Testis (tissue), 3 donors: ENCODE results near the gene ACO2. TPM values are rescaled to one million over a fixed set of nuclear protein-coding genes. Genes with fewer than 3 reads are reported as not detected.

Source experiments
- DNase-seq: peaks from one replicate; pipeline ENCODE4 v3.0.0-alpha.2; 2019
- H3K27ac ChIP-seq, 2 donors: fragments of 200-600 bp; sonication (generic); one replicate each; pipeline ENCODE4 v1.5.1; 2019
- H3K27me3 ChIP-seq: fragments of 200-600 bp; sonication (generic); one replicate; pipeline ENCODE4 v1.5.1; 2019
- H3K36me3 ChIP-seq: fragments of 200-600 bp; sonication (generic); one replicate; pipeline ENCODE4 v1.5.1; 2017; ENCODE audit warnings: low read depth; ENCODE audit errors: missing control alignments
- H3K4me1 ChIP-seq: fragments of 200-600 bp; sonication (generic); one replicate; pipeline ENCODE4 v1.5.1; 2019
- H3K4me3 ChIP-seq, 2 donors: fragments of 200-600 bp; sonication (generic); one replicate each; pipeline ENCODE4 v1.5.1; 2017 to 2019
- H3K9me3 ChIP-seq: fragments of 200-600 bp; sonication (generic); one replicate; pipeline ENCODE4 v1.5.1; 2017
- POLR2A ChIP-seq: fragments of 450-650 bp; IDR thresholded peaks from one replicate; pipeline ENCODE4 v1.6.1; 2017; ENCODE audit warnings: antibody characterized with exemption, mild to moderate bottlenecking, moderate library complexity
- WGBS, 2 donors: methylation state at CpG; one replicate each; pipeline ENCODE4 v1.1.5; 2018; 5-methylcytosine and 5-hydroxymethylcytosine counted together
- intact Hi-C: fragments of 100-400 bp; cut with DNase I; formaldehyde crosslinking; loops from one replicate; pipeline ENCODE4 v1.15.1; 2023; ENCODE audit warnings: low total_unique reads
- polyA plus RNA-seq: library from polyadenylated mRNA; stranded (reverse); fragments of 350-450 nt; fragmentation: Illumina TruSeq; extraction: RNeasy Lipid Tissue Mini Kit (QIAGEN cat#74804); gene quantifications from one replicate; pipeline ENCODE4 v1.2.3, GENCODE V29; 2014; ENCODE audit warnings: low read depth, low replicate concordance; ENCODE audit not compliant: insufficient read depth
- total RNA-seq, 2 donors: library from RNA; depleted of rRNA; stranded (reverse); fragments of >200 nt; gene quantifications; one replicate each; pipeline ENCODE4 v1.2.3, GENCODE V29; 2016
- TF ChIP-seq, protein P1 (sequence below), 3 experiments: fragments of 450-650 bp in 2 of 3; fragments of 200-600 bp in 1 of 3; sonication (generic) in 1 of 3; IDR thresholded peaks; one replicate each; pipeline ENCODE4 v1.5.1; 2016 to 2019; ENCODE audit warnings: antibody characterized with exemption in 3 of 3, mild to moderate bottlenecking in 2 of 3, moderate library complexity in 1 of 3

Gene ACO2
- total and polyA plus RNA-seq, 3 donors from 2014 or later = 113 to 178 (median 133) TPM

GRCh38 chr22:41540365-41540764, 71.4 kb downstream of the ACO2 start:
- DNase-seq = no peak
- H3K9me3 ChIP-seq = no peaks in the 10 kb centered on the region
- H3K27ac ChIP-seq = no peak overlapping the region
- H3K27me3 ChIP-seq = no peaks in the 10 kb centered on the region
- no peaks in the 10 kb centered on the region for H3K36me3 ChIP-seq
- no peak for TF ChIP-seq POLR2A
- TF ChIP-seq, protein P1, sequence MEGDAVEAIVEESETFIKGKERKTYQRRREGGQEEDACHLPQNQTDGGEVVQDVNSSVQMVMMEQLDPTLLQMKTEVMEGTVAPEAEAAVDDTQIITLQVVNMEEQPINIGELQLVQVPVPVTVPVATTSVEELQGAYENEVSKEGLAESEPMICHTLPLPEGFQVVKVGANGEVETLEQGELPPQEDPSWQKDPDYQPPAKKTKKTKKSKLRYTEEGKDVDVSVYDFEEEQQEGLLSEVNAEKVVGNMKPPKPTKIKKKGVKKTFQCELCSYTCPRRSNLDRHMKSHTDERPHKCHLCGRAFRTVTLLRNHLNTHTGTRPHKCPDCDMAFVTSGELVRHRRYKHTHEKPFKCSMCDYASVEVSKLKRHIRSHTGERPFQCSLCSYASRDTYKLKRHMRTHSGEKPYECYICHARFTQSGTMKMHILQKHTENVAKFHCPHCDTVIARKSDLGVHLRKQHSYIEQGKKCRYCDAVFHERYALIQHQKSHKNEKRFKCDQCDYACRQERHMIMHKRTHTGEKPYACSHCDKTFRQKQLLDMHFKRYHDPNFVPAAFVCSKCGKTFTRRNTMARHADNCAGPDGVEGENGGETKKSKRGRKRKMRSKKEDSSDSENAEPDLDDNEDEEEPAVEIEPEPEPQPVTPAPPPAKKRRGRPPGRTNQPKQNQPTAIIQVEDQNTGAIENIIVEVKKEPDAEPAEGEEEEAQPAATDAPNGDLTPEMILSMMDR (IDR thresholded peaks at IDR 0.05) = no peak
- peaks cover 26% of the 10 kb centered on the region for H3K4me1 ChIP-seq
- 89 to 94% methylated on average over 7 of the region's 7 CpGs for WGBS, 2 donors
- H3K4me3 ChIP-seq = no peak overlapping the region
- intact Hi-C loops = no loop called here

- DNase-seq = no peak
- no peak overlapping the region for H3K27ac ChIP-seq
- peaks cover 26% of the 10 kb centered on the region for H3K4me1 ChIP-seq
- TF ChIP-seq, protein P1 (IDR thresholded peaks at IDR 0.05) = no peak
- TF ChIP-seq POLR2A = no peak
- no peaks in the 10 kb centered on the region for H3K27me3 ChIP-seq
- intact Hi-C loops = no loop called here
- no peaks in the 10 kb centered on the region for H3K36me3 ChIP-seq
- no peak overlapping the region for H3K4me3 ChIP-seq
- no peaks in the 10 kb centered on the region for H3K9me3 ChIP-seq
- WGBS, 2 donors = 61 to 66% methylated on average over 3 of the region's 3 CpGs
These were observed 72.6 kb downstream of the ACO2 start for GRCh38 chr22:41541484-41541883.

DNA sequence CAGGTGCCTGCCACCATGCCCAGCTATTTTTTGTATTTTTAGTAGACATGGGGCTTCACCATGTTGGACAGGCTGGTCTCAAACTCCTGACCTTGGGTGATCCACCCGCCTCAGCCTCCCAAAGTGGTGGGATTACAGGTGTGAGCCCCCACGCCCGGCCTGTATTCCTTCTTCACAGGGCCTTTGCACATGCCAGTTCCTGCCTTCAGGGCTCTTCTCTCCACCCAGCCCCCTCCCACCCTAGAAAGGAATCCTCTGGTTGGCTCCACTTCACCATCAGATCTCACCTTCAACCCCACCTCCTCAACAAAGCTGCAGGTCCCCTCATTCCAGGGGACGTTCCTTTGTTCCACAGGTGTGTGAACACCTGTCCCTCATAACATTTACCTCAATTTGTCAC, 73.3 kb downstream of the ACO2 start:
- 84 to 87% methylated on average over 4 of the region's 4 CpGs for WGBS, 2 donors
- DNase-seq = no peak
- H3K36me3 ChIP-seq = no peaks in the 10 kb centered on the region
- H3K27ac ChIP-seq = no peak overlapping the region
- H3K4me3 ChIP-seq = no peak overlapping the region
- intact Hi-C loops = no loop called here
- H3K27me3 ChIP-seq = no peaks in the 10 kb centered on the region
- peaks cover 26% of the 10 kb centered on the region for H3K4me1 ChIP-seq
- no peaks in the 10 kb centered on the region for H3K9me3 ChIP-seq
- TF ChIP-seq, protein P1 (IDR thresholded peaks at IDR 0.05) = no peak
- no peak for TF ChIP-seq POLR2A

GRCh38 chr22:41543854-41544670, 75.1 kb downstream of the ACO2 start, which contains the start of gene POLR3H:
Gene POLR3H (minus strand): TSS chr22:41544470. CDS start chr22:41544101, 369 bp downstream.
- Histone ChIP-seq H3K36me3 (no peaks in the 10 kb centered on the region), H3K4me1 (peaks cover 26% of the 10 kb centered on the region), H3K27me3 (no peaks in the 10 kb centered on the region), H3K4me3 (peak within 1 kb of the TSS; percentile 75 to 86), H3K27ac (peak within 1 kb of the TSS; percentile 70 to 82), H3K9me3 (no peaks in the 10 kb centered on the region)
- DNase-seq = peak; percentile 100
- TF ChIP-seq, protein P1 (IDR thresholded peaks at IDR 0.05) = peak; percentile 37 to 61 (median 58)
- TF ChIP-seq POLR2A = no peak
- 0 to 1% methylated on average over 32 to 66 of the region's 80 CpGs for WGBS, 2 donors
- intact Hi-C loops = no loop called here
